ENCODE data around the gene PRDM16. TPM values are rescaled to one million over a fixed set of nuclear protein-coding genes. Genes with fewer than 3 reads are reported as not detected.

PRDM16 gene
- total RNA-seq, 4 donors from 2014 or later = 0.41 to 0.95 TPM; not detected in 2

GRCh38 chr1:3141129-3141528, 72.1 kb downstream of the PRDM16 start:
- intact Hi-C loops (cut with DNase I; ENCODE audit: low total_unique reads) (no loop called here), in situ Hi-C loops (cut with MboI; ENCODE audit: low pct_ligation_motif_present in 1 of 4, low pct_unique_long_range_greater_than_20kb in 1 of 4, low sequenced_read_pairs in 3 of 4) (no loop called here)
- Histone ChIP-seq H3K36me3 (no peaks in the 10 kb centered on the region), H3K27me3 (peaks cover 50% of the 10 kb centered on the region), H3K9me3 (no peaks in the 10 kb centered on the region), H3K4me1 (peaks cover 0 to 10% (median 2%) of the 10 kb centered on the region in 4 donors), H3K4me3 (no peak overlapping the region), H3K27ac (no peak overlapping the region)
- TF ChIP-seq, protein P1, sequence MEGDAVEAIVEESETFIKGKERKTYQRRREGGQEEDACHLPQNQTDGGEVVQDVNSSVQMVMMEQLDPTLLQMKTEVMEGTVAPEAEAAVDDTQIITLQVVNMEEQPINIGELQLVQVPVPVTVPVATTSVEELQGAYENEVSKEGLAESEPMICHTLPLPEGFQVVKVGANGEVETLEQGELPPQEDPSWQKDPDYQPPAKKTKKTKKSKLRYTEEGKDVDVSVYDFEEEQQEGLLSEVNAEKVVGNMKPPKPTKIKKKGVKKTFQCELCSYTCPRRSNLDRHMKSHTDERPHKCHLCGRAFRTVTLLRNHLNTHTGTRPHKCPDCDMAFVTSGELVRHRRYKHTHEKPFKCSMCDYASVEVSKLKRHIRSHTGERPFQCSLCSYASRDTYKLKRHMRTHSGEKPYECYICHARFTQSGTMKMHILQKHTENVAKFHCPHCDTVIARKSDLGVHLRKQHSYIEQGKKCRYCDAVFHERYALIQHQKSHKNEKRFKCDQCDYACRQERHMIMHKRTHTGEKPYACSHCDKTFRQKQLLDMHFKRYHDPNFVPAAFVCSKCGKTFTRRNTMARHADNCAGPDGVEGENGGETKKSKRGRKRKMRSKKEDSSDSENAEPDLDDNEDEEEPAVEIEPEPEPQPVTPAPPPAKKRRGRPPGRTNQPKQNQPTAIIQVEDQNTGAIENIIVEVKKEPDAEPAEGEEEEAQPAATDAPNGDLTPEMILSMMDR (IDR thresholded peaks at IDR 0.05) = no peak
- TF ChIP-seq POLR2AphosphoS5 (IDR thresholded peaks at IDR 0.05) (no peak), EP300 (IDR thresholded peaks at IDR 0.05; ENCODE audit: low read depth) (no peak), POLR2A (IDR thresholded peaks at IDR 0.05) (no peak)
- DNase-seq = no peak
- 81 to 83% methylated on average over 7 to 13 of the region's 13 CpGs for WGBS, 2 donors (ENCODE audit: low coverage in 1 of 2)

GRCh38 chr1:3141836-3142235, 72.8 kb downstream of the PRDM16 start:
- TF ChIP-seq EP300 (IDR thresholded peaks at IDR 0.05; ENCODE audit: low read depth) (no peak), POLR2A (IDR thresholded peaks at IDR 0.05) (no peak), POLR2AphosphoS5 (IDR thresholded peaks at IDR 0.05) (no peak)
- TF ChIP-seq, protein P1 (IDR thresholded peaks at IDR 0.05) = no peak
- H3K27me3 ChIP-seq = peaks cover 50% of the 10 kb centered on the region
- no peak overlapping the region for H3K27ac ChIP-seq
- DNase-seq = no peak
- no peaks in the 10 kb centered on the region for H3K9me3 ChIP-seq
- H3K36me3 ChIP-seq = no peaks in the 10 kb centered on the region
- peaks cover 0 to 10% (median 2%) of the 10 kb centered on the region in 4 donors for H3K4me1 ChIP-seq
- intact Hi-C loops (cut with DNase I; ENCODE audit: low total_unique reads) = no loop called here
- no peak overlapping the region for H3K4me3 ChIP-seq
- WGBS, 2 donors (ENCODE audit: low coverage in 1 of 2) = 81% methylated on average over 21 of the region's 21 CpGs; no CpG with 5 or more reads in 1 of the 2 donors
- in situ Hi-C loops (cut with MboI; ENCODE audit: low pct_ligation_motif_present in 1 of 4, low pct_unique_long_range_greater_than_20kb in 1 of 4, low sequenced_read_pairs in 3 of 4) = no loop called here

- WGBS, 2 donors (ENCODE audit: low coverage in 1 of 2) = 76% methylated on average over 17 of the region's 17 CpGs; no CpG with 5 or more reads in 1 of the 2 donors
- Histone ChIP-seq H3K27ac (no peak overlapping the region), H3K9me3 (no peaks in the 10 kb centered on the region), H3K4me1 (peaks cover 0 to 10% (median 2%) of the 10 kb centered on the region in 4 donors), H3K36me3 (no peaks in the 10 kb centered on the region), H3K27me3 (peaks cover 50% of the 10 kb centered on the region), H3K4me3 (no peak overlapping the region)
- DNase-seq = no peak
- in situ Hi-C loops (cut with MboI; ENCODE audit: low pct_ligation_motif_present in 1 of 4, low pct_unique_long_range_greater_than_20kb in 1 of 4, low sequenced_read_pairs in 3 of 4) (no loop called here), intact Hi-C loops (cut with DNase I; ENCODE audit: low total_unique reads) (no loop called here)
- TF ChIP-seq POLR2A (IDR thresholded peaks at IDR 0.05) (no peak), POLR2AphosphoS5 (IDR thresholded peaks at IDR 0.05) (no peak)
- TF ChIP-seq, protein P1 (IDR thresholded peaks at IDR 0.05) = no peak
Observed at GRCh38 chr1:3142236-3142635, 73.2 kb downstream of the PRDM16 start.

DNA sequence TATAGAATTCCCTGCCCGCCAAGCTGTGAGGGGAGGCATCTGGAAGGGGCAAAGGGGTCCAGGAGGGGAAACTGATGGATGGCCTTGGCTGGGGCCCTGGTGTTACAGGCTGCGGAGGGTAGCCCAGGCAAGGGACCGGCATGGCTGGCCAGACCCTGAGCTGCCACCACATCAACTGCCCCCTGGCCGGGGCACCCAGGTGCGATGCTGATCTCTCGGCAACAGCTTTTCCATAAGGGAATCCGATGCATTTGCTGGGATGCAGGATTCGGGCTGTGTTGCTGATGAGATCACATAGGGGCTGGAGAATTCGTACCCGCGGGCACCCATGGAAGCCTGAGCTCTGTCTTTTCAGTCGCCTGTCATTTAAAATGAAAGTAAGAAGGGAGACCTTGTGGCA, 73.7 kb downstream of the PRDM16 start:
- no peak for DNase-seq
- in situ Hi-C loops (cut with MboI; ENCODE audit: low pct_ligation_motif_present in 1 of 4, low pct_unique_long_range_greater_than_20kb in 1 of 4, low sequenced_read_pairs in 3 of 4) = no loop called here

More for the DNA sequence above, 73.7 kb downstream of the PRDM16 start:
- 86% methylated on average over 12 of the region's 12 CpGs; no CpG with 5 or more reads in 1 of the 2 donors for WGBS, 2 donors (ENCODE audit: low coverage in 1 of 2)
- Histone ChIP-seq H3K9me3 (no peaks in the 10 kb centered on the region), H3K27me3 (peaks cover 50% of the 10 kb centered on the region), H3K4me1 (peaks cover 0 to 10% (median 2%) of the 10 kb centered on the region in 4 donors), H3K27ac (no peak overlapping the region), H3K36me3 (no peaks in the 10 kb centered on the region), H3K4me3 (no peak overlapping the region)
- intact Hi-C loops (cut with DNase I; ENCODE audit: low total_unique reads) = no loop called here
- TF ChIP-seq POLR2AphosphoS5 (IDR thresholded peaks at IDR 0.05) = no peak
- TF ChIP-seq, protein P1 (IDR thresholded peaks at IDR 0.05) = no peak
- TF ChIP-seq POLR2A (IDR thresholded peaks at IDR 0.05) = no peak
- no peak for TF ChIP-seq EP300 (IDR thresholded peaks at IDR 0.05; ENCODE audit: low read depth)
